ENCODE measurements around the gene SLC8A3. TPM values are rescaled to one million over a fixed set of nuclear protein-coding genes. Genes with fewer than 3 reads are reported as not detected.

The SLC8A3 gene
- total RNA-seq, 1 donor from 2014 or later, result 0.08 TPM

DNA sequence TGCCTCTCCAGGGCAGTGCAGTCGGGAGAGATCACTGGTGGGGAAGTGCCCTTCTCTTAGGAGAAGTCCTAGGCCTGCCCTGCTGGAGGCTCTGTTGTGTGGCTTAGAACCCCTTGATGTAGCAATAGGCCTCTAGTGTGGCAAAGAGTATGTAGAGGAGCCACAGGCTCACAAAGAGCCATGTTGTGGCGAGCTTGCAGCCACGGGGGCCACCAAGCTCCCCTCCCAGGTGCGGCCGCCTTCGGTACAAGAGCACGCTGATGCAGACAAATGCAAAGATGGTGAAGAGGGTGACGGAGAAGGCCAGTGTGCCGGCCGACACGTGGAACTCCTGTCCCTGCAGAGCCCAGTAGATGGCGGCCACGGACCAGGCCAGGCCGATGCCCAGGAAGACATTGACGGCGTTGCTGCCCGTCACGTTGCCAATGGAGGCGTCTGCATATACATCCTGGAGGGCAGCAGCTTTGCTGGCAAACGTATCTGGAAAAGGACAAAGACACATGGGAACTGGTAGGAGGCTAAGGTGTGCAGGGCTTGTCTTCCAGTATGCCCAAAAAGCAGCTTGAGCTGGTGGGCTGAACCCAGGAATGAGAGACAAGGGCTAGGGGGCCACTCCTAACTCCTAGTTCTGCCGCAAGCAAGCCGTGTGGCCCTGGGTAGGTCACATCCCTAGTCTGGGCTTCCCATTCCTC is 142.8 kb downstream of the SLC8A3 start:
- no peaks in the 10 kb centered on the region for H3K36me3 ChIP-seq (ENCODE audit: control insufficient read depth, insufficient read depth, low read length)
- no peak for DNase-seq (ENCODE audit: low read depth)
- no peak overlapping the region for H3K4me3 ChIP-seq (ENCODE audit: low read depth, low read length)
- TF ChIP-seq, protein P1, sequence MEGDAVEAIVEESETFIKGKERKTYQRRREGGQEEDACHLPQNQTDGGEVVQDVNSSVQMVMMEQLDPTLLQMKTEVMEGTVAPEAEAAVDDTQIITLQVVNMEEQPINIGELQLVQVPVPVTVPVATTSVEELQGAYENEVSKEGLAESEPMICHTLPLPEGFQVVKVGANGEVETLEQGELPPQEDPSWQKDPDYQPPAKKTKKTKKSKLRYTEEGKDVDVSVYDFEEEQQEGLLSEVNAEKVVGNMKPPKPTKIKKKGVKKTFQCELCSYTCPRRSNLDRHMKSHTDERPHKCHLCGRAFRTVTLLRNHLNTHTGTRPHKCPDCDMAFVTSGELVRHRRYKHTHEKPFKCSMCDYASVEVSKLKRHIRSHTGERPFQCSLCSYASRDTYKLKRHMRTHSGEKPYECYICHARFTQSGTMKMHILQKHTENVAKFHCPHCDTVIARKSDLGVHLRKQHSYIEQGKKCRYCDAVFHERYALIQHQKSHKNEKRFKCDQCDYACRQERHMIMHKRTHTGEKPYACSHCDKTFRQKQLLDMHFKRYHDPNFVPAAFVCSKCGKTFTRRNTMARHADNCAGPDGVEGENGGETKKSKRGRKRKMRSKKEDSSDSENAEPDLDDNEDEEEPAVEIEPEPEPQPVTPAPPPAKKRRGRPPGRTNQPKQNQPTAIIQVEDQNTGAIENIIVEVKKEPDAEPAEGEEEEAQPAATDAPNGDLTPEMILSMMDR (IDR thresholded peaks at IDR 0.05; ENCODE audit: insufficient read depth, low read length, poor library complexity, severe bottlenecking), result peak; percentile 85
- H3K27me3 ChIP-seq (ENCODE audit: control insufficient read depth, insufficient read depth, low read length), result peaks cover 2% of the 10 kb centered on the region

DNA sequence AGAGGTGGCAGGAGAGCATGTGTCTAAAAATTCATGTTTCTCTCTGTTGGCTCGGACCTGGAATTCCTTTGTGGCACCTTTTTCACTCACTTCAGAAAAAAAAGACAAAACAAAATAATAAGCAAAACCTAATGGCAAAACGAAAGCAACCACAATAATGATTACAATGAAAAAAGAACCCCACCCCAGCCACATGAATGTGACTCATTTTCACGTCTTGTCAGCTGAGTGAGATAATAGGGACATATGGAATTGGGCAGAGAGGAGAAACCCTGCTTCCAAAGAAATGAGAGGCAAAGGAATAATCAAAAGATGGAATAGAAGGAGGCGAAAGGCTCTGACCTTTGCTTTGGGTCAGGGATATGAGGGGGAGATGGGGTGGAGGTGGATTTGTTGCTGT is 143.4 kb downstream of the SLC8A3 start:
- DNase-seq (ENCODE audit: low read depth), result no peak

DNA sequence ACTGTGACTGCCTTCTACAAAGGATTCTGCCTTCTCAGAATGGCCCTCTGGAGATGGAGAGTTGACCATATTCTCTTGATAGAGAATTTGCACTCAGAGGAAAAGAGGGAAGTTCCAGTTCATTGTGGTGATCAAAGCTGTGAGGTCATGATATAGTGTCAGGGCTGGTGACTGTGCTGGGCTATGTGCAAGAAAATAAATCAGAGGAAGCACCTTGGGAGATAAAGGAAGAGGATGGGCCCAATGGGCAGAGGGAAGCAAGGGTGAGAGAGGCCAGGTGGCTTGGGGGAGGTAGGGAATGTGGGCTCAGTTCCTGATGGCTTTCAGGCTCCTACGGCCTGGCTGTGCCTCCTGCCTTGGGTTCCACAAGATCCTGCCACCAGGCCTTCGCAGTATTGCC is 145.8 kb downstream of the SLC8A3 start:
- TF ChIP-seq, protein P1 (IDR thresholded peaks at IDR 0.05; ENCODE audit: insufficient read depth, low read length, poor library complexity, severe bottlenecking), result no peak
- H3K27me3 ChIP-seq (ENCODE audit: control insufficient read depth, insufficient read depth, low read length), result peaks cover 2% of the 10 kb centered on the region
- no peak overlapping the region for H3K4me3 ChIP-seq (ENCODE audit: low read depth, low read length)
- no peak for DNase-seq (ENCODE audit: low read depth)
- no peaks in the 10 kb centered on the region for H3K36me3 ChIP-seq (ENCODE audit: control insufficient read depth, insufficient read depth, low read length)

More for the DNA sequence above, 143.4 kb downstream of the SLC8A3 start:
- no peaks in the 10 kb centered on the region for H3K36me3 ChIP-seq (ENCODE audit: control insufficient read depth, insufficient read depth, low read length)
- TF ChIP-seq, protein P1 (IDR thresholded peaks at IDR 0.05; ENCODE audit: insufficient read depth, low read length, poor library complexity, severe bottlenecking), result no peak
- peaks cover 2% of the 10 kb centered on the region for H3K27me3 ChIP-seq (ENCODE audit: control insufficient read depth, insufficient read depth, low read length)
- H3K4me3 ChIP-seq (ENCODE audit: low read depth, low read length), result no peak overlapping the region

DNA sequence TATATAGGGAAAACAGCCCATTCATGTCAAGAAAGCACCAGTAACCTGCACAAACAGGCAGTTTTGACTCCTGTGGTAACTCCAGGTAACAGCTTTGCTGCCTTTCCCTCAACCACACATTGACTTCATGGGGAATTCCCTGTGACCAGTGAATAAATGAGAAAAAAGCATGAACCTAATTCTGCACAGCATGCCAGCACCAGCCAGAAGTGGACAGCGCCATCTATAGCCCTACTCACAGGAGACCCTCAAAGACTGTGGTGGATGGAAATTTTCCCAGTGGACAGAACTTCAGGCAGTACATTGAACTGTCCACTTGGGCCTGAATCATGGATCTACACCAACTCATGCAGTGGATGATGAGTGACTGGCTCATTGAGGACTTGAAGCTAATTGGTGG is 152.1 kb downstream of the SLC8A3 start:
- no peak for DNase-seq (ENCODE audit: low read depth)
- TF ChIP-seq, protein P1 (IDR thresholded peaks at IDR 0.05; ENCODE audit: insufficient read depth, low read length, poor library complexity, severe bottlenecking), result no peak
- no peaks in the 10 kb centered on the region for H3K36me3 ChIP-seq (ENCODE audit: control insufficient read depth, insufficient read depth, low read length)
- H3K27me3 ChIP-seq (ENCODE audit: control insufficient read depth, insufficient read depth, low read length), result no peaks in the 10 kb centered on the region
- no peak overlapping the region for H3K4me3 ChIP-seq (ENCODE audit: low read depth, low read length)

DNA sequence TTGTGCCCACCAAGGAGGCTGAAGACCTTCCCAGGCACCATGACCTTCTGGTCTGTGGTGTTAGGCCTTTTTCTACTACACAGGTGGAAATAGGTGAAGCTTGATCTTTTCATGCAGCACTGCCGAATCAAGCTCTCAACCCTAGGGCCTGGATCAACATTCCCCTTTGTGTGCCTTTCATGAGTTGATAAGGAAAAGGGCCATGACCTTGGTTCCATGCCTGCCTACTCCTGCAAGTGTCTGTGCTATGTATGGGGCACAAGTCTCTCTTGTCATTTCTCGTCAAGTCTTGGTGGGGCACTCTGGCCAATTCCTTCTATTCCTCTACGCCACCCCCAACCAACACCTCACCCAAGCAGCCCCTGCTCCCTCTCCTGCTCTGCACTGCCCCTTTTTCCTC is 154.5 kb downstream of the SLC8A3 start:
- H3K27me3 ChIP-seq (ENCODE audit: control insufficient read depth, insufficient read depth, low read length), result no peaks in the 10 kb centered on the region
- no peak for DNase-seq (ENCODE audit: low read depth)
- no peak overlapping the region for H3K4me3 ChIP-seq (ENCODE audit: low read depth, low read length)
- TF ChIP-seq, protein P1 (IDR thresholded peaks at IDR 0.05; ENCODE audit: insufficient read depth, low read length, poor library complexity, severe bottlenecking), result no peak
- no peaks in the 10 kb centered on the region for H3K36me3 ChIP-seq (ENCODE audit: control insufficient read depth, insufficient read depth, low read length)

DNA sequence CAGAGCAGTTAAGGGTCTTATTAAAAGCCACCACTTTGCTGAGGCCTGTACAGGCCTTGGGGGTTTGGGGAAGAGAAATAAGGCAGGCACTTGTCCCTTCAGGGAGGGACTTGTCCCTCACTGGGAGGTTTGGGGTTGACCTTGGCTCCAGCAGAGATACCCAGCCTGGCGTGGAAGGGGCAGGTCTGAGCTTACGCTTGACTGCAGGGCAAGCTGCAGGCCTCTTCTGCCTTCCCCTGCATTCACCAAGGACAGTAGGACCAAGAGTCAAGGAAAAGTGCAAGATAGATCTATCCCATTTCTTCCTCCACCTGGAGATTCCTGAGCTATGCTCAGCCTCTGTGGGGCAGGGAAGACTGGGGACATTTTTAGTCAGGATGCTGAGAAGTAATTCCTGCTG is 155.2 kb downstream of the SLC8A3 start:
- TF ChIP-seq, protein P1 (IDR thresholded peaks at IDR 0.05; ENCODE audit: insufficient read depth, low read length, poor library complexity, severe bottlenecking), result no peak
- Histone ChIP-seq H3K4me3 (ENCODE audit: low read depth, low read length) (no peak overlapping the region), H3K36me3 (ENCODE audit: control insufficient read depth, insufficient read depth, low read length) (no peaks in the 10 kb centered on the region), H3K27me3 (ENCODE audit: control insufficient read depth, insufficient read depth, low read length) (no peaks in the 10 kb centered on the region)
- DNase-seq (ENCODE audit: low read depth), result no peak
